GM06990 (cell line): ENCODE measurements around the gene PCBP3.

ENCODE experiments used
- DNase-seq: peaks from one replicate; pipeline ENCODE4 v3.0.0-alpha.2; 2011; ENCODE audit not compliant: insufficient read length; ENCODE audit errors: extremely low read depth
- H3K27me3 ChIP-seq: replicated peaks from 2 replicates; pipeline ENCODE4 v1.6.0; 2011; ENCODE audit warnings: low read length; ENCODE audit not compliant: control insufficient read depth, insufficient read depth
- H3K36me3 ChIP-seq: 2 replicates; pipeline ENCODE4 v1.5.1; 2011; ENCODE audit warnings: low read length; ENCODE audit not compliant: control insufficient read depth, insufficient read depth
- H3K4me3 ChIP-seq: replicated peaks from 2 replicates; pipeline ENCODE4 v1.5.1; 2011; ENCODE audit warnings: low read depth, mild to moderate bottlenecking, control low read depth, low read length
- CTCF ChIP-seq: IDR thresholded peaks from 2 replicates; pipeline ENCODE4 v1.5.1; 2011; ENCODE audit warnings: low read length, control low read depth, mild to moderate bottlenecking, inconsistent platforms; ENCODE audit not compliant: insufficient read depth, poor library complexity, severe bottlenecking

The PCBP3 gene

GRCh38 chr21:45724994-45725843 is 81.7 kb downstream of the PCBP3 start:
- no peaks in the 10 kb centered on the region for H3K36me3 ChIP-seq
- TF ChIP-seq CTCF, result no peak
- no peak for DNase-seq
- no peaks in the 10 kb centered on the region; the same call in 1 of the 2 replicates for H3K27me3 ChIP-seq
- H3K4me3 ChIP-seq, result no peak overlapping the region

- DNase-seq, result no peak
- TF ChIP-seq CTCF, result no peak
- no peaks in the 10 kb centered on the region for H3K36me3 ChIP-seq
- H3K4me3 ChIP-seq, result no peak overlapping the region
- no peaks in the 10 kb centered on the region; the same call in 1 of the 2 replicates for H3K27me3 ChIP-seq
These were observed 82.3 kb downstream of the PCBP3 start for GRCh38 chr21:45725844-45726200.

DNA sequence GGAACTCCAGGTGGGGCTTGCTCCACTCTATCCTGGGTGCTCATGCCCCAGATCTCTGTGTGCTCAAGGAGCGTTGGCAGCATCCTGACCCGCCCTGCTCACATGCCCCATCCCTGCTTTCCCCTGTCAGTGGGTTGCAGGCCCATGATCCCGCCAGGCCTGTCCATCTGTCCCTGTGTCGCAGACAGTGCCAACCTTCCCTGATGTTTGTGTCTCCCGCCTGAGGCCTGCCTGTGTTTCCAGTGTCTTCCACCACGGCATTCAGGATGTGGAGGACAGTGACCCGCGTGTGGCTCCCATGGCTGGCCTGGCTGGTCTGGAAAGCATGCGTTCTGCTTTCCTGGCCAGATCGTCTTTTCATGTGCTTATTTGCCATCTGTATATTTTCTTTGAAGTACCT is 82.9 kb downstream of the PCBP3 start:
- Histone ChIP-seq H3K4me3 (no peak overlapping the region), H3K27me3 (no peaks in the 10 kb centered on the region; the same call in 1 of the 2 replicates), H3K36me3 (no peaks in the 10 kb centered on the region)
- DNase-seq, result no peak
- no peak for TF ChIP-seq CTCF

GRCh38 chr21:45727390-45727789 is 83.9 kb downstream of the PCBP3 start:
- H3K36me3 ChIP-seq, result no peaks in the 10 kb centered on the region
- H3K27me3 ChIP-seq, result no peaks in the 10 kb centered on the region; the same call in 1 of the 2 replicates
- DNase-seq, result no peak
- no peak overlapping the region for H3K4me3 ChIP-seq
- TF ChIP-seq CTCF, result no peak

- Histone ChIP-seq H3K27me3 (no peaks in the 10 kb centered on the region), H3K36me3 (no peaks in the 10 kb centered on the region), H3K4me3 (no peak overlapping the region)
- DNase-seq, result no peak
- TF ChIP-seq CTCF, result no peak
These were observed 91.9 kb downstream of the PCBP3 start for GRCh38 chr21:45735259-45736000.
